Brain microvascular endothelial cell (primary cell): Measurements from ENCODE around the gene NPEPL1.

ENCODE experiments used
- DNase-seq: peaks from one replicate; pipeline ENCODE4 v3.0.0-alpha.2; 2020
- H3K27ac ChIP-seq: fragments of 250-450 bp; sonication (Bioruptor Pico); 2 replicates; pipeline ENCODE4 v1.5.1; 2020; ENCODE audit warnings: mild to moderate bottlenecking, moderate library complexity
- H3K27me3 ChIP-seq: fragments of 250-450 bp; sonication (Bioruptor Pico); replicated peaks from 2 replicates; pipeline ENCODE4 v1.5.1; 2020; ENCODE audit warnings: mild to moderate bottlenecking
- H3K36me3 ChIP-seq: fragments of 250-450 bp; sonication (Bioruptor Pico); replicated peaks from 2 replicates; pipeline ENCODE4 v1.5.1; 2020; ENCODE audit warnings: mild to moderate bottlenecking
- H3K4me3 ChIP-seq: 2 replicates; pipeline ENCODE4 v1.5.1; 2011; ENCODE audit warnings: low read depth, mild to moderate bottlenecking, control low read depth, low read length, moderate library complexity
- CTCF ChIP-seq: IDR thresholded peaks from 2 replicates; pipeline ENCODE4 v1.5.1; 2011; ENCODE audit warnings: low read depth, mild to moderate bottlenecking, moderate library complexity, low read length, control low read depth, inconsistent platforms; ENCODE audit errors: missing control alignments
- in situ Hi-C: cut with HindIII; loops from 2 replicates; pipeline ENCODE4 v1.10.0; 2017; ENCODE audit warnings: low sequenced_read_pairs, low pct_ligation_motif_present

Gene NPEPL1

GRCh38 chr20:58702161-58702510 lies 9.5 kb downstream of the NPEPL1 start:
- no peak for TF ChIP-seq CTCF
- DNase-seq, result no peak
- H3K27ac ChIP-seq, result no peak overlapping the region
- peaks cover 26% of the 10 kb centered on the region for H3K36me3 ChIP-seq
- no peak overlapping the region for H3K4me3 ChIP-seq
- H3K27me3 ChIP-seq, result no peaks in the 10 kb centered on the region
- in situ Hi-C loops, result no loop called here

DNA sequence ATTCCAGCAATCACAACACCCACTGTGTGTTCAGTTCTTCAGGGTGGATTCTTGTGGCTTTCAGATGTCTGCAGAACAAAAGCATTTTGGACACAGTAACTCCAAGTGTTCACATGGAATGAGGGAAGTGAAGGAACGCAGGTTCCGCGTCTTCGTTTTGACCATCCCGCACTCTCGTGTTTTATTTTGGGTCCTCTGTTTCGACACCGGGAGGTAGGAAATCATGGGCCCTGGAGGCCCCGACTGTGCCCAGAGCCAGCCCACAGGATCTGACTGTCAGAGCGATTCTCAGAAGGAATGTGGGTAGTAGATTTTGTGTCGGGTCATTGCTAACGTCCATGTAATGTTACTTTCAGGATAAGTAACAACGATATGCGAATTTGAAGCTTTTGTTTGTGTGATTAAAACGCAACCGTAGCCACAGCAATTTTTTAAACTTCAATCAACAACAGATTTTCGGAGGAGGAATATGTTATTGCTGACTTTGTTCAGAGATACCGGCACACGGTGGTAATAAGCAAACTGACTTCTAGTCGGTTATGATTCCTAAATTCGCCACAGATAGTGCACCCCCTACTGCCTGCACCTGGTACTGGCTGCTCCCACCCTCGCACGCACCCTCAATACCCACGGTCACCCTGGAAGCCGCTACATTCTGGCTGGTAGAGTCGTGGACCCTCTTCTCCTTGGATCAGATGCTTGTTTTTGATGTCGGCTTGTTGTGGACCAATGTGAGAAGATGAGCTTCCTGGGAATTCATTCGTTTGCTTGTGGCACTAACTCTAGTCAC lies 10.5 kb downstream of the NPEPL1 start:
- H3K27me3 ChIP-seq, result no peaks in the 10 kb centered on the region
- no peak overlapping the region for H3K4me3 ChIP-seq
- in situ Hi-C loops, result no loop called here
- peak; percentile 49 for TF ChIP-seq CTCF
- no peak overlapping the region for H3K27ac ChIP-seq
- peaks cover 23% of the 10 kb centered on the region for H3K36me3 ChIP-seq
- DNase-seq, result no peak

DNA sequence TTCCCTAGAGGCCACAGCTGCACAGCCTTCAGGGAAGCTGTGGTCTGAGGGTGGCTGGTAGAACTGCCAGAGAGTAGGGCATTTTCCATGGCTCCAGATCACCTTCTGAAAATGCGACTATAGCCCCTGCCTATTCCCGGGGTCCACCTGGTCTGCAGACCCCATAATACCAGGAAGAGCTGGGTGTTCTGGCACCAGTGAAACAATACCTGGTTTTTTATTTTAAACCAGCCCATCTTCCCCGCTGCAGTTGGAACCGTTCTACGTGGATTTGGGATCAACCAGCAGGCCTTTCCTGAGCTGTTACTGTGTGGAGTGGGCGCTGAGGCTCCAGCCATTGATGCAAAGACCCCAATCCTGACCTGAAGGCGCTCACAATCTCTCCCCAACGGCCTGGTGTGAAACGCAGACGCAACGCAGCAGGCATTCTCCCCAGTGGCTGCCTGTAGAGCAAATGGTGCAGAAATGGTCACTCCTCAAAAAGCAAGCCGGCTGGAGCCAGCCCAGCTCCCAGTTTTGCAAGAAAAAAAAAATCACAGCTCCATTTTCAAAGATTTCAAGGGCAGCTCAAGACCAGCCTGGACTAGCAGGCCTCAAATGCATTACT lies 11.3 kb downstream of the NPEPL1 start:
- H3K4me3 ChIP-seq, result no peak overlapping the region
- no peak overlapping the region for H3K27ac ChIP-seq
- in situ Hi-C loops, result no loop called here
- peaks cover 23% of the 10 kb centered on the region for H3K36me3 ChIP-seq
- DNase-seq, result no peak
- no peaks in the 10 kb centered on the region for H3K27me3 ChIP-seq
- no peak for TF ChIP-seq CTCF

DNA sequence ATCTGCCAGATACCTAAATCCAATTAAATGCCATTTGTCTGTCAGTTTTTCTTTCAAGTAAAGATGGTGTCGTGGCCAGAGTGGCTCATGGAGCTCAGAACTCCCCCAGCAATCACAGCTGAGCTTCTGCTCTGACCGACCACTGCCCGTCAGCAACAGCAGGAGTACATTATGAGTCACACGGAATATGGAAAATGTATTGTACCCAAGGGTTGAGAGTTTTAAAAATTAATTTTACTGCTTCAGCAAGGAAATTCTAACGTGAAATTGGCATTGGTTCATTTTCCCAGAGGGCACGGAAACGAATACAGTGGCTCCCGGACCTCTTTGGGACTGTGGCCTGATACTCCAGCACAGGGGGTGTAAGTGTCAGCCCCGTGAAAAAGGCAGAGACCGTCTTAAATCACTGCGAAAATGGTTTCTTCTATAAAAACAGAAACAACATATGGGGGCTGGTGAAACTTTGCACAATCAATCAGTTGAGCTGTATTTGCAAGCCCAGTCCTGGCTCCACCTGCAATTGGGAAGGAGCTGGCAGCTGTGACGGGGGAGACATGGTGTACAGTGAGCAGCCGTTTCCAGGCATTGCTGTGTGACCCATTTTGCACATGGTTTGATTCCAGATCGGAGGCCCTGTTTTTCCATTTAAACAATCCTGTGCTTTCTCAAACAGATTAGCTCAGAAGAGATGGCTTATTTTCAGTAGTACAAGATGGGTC lies 12.8 kb downstream of the NPEPL1 start:
- H3K27ac ChIP-seq, result no peak overlapping the region
- H3K4me3 ChIP-seq, result no peak overlapping the region
- peaks cover 19% of the 10 kb centered on the region for H3K36me3 ChIP-seq
- TF ChIP-seq CTCF, result no peak
- no peaks in the 10 kb centered on the region for H3K27me3 ChIP-seq
- in situ Hi-C loops, result no loop called here
- no peak for DNase-seq

DNA sequence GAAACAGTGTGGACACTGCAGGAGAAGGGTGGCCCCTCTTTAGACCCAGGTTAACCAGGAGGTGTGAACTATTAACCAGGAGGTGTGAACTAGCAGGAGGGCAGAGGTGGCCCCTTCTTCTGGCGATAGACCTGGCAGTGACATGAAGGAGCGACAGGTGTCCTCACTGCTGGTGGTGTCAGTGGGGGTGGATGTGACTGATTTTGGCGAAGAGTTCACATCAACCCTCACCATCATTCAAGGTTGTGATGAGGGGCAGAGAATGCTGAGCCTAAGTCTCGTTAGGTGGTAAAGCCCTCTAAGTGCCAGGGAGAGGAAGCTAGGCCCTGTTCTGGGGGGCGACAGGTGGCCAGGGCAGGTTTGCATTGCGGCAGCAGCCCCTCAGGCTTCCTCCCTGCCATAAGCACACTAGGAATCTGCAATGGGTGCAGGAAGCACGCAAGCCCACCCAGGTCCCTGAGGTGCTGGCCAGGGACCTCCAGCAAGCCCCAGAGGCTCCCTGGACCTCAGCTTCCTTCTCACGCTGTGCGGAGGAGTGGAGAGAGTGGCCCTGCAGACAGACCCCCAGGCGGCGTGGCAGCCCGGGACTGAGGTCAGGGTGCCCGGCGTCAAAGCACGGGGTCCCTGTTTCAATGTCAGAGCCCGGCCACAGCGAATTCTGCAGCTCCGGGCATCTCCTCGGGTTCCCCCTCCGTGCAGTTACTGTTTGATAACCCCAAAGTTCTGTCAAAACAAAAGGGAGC lies 13.7 kb downstream of the NPEPL1 start:
- Histone ChIP-seq H3K27me3 (no peaks in the 10 kb centered on the region), H3K4me3 (no peak overlapping the region), H3K27ac (no peak overlapping the region), H3K36me3 (peaks cover 19% of the 10 kb centered on the region)
- no peak for TF ChIP-seq CTCF
- in situ Hi-C loops, result no loop called here
- DNase-seq, result no peak
